ENCODE measurements around the gene STK24. TPM values are rescaled to one million over a fixed set of nuclear protein-coding genes. Genes with fewer than 3 reads are reported as not detected.

The STK24 gene
- total RNA-seq, 1 donor from 2014 or later, result 139 TPM

DNA sequence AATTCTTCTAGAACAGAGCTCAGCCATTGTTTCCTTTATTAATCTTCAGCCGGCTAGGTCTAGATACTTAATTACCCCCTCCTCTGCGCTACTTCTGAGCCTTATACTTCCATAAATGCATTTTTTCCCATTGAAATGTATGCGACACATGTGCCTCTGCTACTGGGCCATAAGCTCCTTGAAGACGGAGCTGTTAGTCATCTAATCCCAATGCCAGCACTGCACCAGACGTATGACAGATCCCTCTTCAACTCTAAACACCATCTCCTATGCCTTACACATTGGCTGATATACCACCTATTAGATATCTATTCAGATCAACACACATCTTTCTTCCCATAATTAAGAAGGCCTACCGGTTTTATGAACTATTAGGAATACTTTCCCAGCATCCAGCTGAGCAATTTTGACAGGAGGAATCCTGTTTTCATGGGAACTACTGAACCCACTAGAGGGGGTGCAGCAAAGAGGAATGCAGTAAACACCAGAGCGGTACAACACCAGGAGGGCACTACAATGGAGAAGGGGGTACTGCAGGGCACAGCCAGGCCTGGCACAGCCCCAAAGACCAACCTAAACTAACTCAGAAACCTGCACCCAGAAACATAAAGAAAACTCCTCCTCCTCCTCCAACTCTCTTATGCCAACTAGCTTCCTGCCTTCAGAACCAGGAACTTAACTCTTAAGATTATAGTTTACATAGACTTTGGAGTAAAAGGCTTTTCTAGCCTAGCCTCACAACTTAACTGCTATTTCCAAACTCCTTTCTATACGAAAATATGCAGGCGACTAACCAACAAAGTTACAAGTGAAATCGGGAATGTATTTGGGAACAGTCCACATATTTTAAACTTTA is 18.7 kb downstream of the STK24 start:
- Mint-ChIP-seq H3K27me3 (ENCODE audit: unreplicated experiment) (no peaks in the 10 kb centered on the region), H3K27ac (ENCODE audit: unreplicated experiment) (peak overlapping the region; percentile 52), H3K4me1 (ENCODE audit: unreplicated experiment) (peaks cover 78% of the 10 kb centered on the region), H3K36me3 (ENCODE audit: unreplicated experiment) (peaks cover 7% of the 10 kb centered on the region), H3K9me3 (ENCODE audit: unreplicated experiment) (no peaks in the 10 kb centered on the region), H3K4me3 (ENCODE audit: unreplicated experiment) (no peak overlapping the region)
- no peak for DNase-seq (ENCODE audit: extremely low spot score, unreplicated experiment)
- TF ChIP-seq, protein P1, sequence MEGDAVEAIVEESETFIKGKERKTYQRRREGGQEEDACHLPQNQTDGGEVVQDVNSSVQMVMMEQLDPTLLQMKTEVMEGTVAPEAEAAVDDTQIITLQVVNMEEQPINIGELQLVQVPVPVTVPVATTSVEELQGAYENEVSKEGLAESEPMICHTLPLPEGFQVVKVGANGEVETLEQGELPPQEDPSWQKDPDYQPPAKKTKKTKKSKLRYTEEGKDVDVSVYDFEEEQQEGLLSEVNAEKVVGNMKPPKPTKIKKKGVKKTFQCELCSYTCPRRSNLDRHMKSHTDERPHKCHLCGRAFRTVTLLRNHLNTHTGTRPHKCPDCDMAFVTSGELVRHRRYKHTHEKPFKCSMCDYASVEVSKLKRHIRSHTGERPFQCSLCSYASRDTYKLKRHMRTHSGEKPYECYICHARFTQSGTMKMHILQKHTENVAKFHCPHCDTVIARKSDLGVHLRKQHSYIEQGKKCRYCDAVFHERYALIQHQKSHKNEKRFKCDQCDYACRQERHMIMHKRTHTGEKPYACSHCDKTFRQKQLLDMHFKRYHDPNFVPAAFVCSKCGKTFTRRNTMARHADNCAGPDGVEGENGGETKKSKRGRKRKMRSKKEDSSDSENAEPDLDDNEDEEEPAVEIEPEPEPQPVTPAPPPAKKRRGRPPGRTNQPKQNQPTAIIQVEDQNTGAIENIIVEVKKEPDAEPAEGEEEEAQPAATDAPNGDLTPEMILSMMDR (IDR thresholded peaks at IDR 0.05), result no peak

DNA sequence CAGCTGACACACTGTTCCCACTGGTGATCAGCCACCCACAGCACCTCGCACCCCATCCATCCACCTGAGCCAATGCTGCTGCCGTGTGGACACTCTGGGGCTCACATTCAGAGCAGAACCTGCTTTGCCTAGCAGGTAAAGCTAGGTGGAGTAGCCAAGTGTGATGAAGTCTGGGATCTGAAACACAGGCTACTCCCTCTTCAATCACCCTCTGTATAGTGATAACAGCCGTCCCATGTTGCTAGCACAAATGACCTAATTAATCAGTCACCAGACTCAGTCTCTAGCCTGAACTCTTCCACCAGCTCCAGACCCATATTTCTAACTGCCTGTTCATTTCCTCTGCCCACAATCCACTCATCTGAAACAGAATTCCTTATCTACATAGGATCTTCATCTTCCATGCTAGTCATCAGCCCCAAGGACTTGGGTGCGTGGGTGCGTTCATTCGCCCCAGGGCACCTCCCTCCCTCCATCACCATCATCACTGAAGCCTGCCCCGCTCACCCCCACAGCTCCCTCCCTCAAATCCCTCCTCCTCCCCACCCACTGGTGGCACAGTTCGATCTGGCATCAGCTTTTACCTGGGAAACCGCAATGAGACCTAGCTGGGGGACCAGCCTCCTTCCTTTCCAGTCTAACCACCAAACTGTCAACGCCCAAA is 19.8 kb downstream of the STK24 start:
- no peak for DNase-seq (ENCODE audit: extremely low spot score, unreplicated experiment)
- peak overlapping the region; percentile 39 for H3K27ac Mint-ChIP-seq (ENCODE audit: unreplicated experiment)
- TF ChIP-seq, protein P1 (IDR thresholded peaks at IDR 0.05), result no peak
- H3K9me3 Mint-ChIP-seq (ENCODE audit: unreplicated experiment), result no peaks in the 10 kb centered on the region
- no peaks in the 10 kb centered on the region for H3K27me3 Mint-ChIP-seq (ENCODE audit: unreplicated experiment)
- H3K4me3 Mint-ChIP-seq (ENCODE audit: unreplicated experiment), result no peak overlapping the region
- H3K4me1 Mint-ChIP-seq (ENCODE audit: unreplicated experiment), result peaks cover 75% of the 10 kb centered on the region
- H3K36me3 Mint-ChIP-seq (ENCODE audit: unreplicated experiment), result peaks cover 10% of the 10 kb centered on the region

- Mint-ChIP-seq H3K27ac (ENCODE audit: unreplicated experiment) (no peak overlapping the region), H3K36me3 (ENCODE audit: unreplicated experiment) (peaks cover 14% of the 10 kb centered on the region), H3K9me3 (ENCODE audit: unreplicated experiment) (no peaks in the 10 kb centered on the region), H3K27me3 (ENCODE audit: unreplicated experiment) (no peaks in the 10 kb centered on the region), H3K4me1 (ENCODE audit: unreplicated experiment) (peaks cover 76% of the 10 kb centered on the region), H3K4me3 (ENCODE audit: unreplicated experiment) (no peak overlapping the region)
- no peak for DNase-seq (ENCODE audit: extremely low spot score, unreplicated experiment)
- TF ChIP-seq, protein P1 (IDR thresholded peaks at IDR 0.05), result no peak
These were observed 20.6 kb downstream of the STK24 start for GRCh38 chr13:98556142-98556816.

- Mint-ChIP-seq H3K27me3 (ENCODE audit: unreplicated experiment) (no peaks in the 10 kb centered on the region), H3K4me3 (ENCODE audit: unreplicated experiment) (no peak overlapping the region), H3K27ac (ENCODE audit: unreplicated experiment) (peak overlapping the region; percentile 50), H3K36me3 (ENCODE audit: unreplicated experiment) (peaks cover 24% of the 10 kb centered on the region), H3K9me3 (ENCODE audit: unreplicated experiment) (no peaks in the 10 kb centered on the region), H3K4me1 (ENCODE audit: unreplicated experiment) (peaks cover 71% of the 10 kb centered on the region)
- TF ChIP-seq, protein P1 (IDR thresholded peaks at IDR 0.05), result no peak
- no peak for DNase-seq (ENCODE audit: extremely low spot score, unreplicated experiment)
These were observed 27.1 kb downstream of the STK24 start for GRCh38 chr13:98549728-98550317.

All from osteocyte (in vitro differentiated cells).